Measurements from ENCODE around the gene IL10.

Gene IL10

DNA sequence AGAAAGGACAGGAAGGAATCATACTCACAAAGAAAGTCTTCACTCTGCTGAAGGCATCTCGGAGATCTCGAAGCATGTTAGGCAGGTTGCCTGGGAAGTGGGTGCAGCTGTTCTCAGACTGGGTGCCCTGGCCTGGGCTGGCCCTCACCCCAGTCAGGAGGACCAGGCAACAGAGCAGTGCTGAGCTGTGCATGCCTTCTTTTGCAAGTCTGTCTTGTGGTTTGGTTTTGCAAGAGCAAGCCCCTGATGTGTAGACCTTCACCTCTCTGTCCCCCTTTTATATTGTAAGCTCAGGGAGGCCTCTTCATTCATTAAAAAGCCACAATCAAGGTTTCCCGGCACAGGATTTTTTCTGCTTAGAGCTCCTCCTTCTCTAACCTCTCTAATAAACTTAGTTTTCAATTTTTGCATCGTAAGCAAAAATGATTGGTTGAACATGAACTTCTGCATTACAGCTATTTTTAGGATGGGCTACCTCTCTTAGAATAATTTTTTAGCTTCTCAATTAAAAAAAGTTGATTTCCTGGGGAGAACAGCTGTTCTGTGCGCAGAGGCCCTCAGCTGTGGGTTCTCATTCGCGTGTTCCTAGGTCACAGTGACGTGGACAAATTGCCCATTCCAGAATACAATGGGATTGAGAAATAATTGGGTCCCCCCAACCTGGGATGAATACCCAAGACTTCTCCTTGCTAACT is at the start of gene IL10:
TSS of gene IL10 (minus strand) at position 252 of the 695 bp plus-strand sequence. CDS start at position 193, 59 bp downstream.
- DNase-seq = no peak

- no peak for DNase-seq
Observed at GRCh38 chr1:206821493-206821892, 49.2 kb upstream of the IL10 start.

GRCh38 chr1:206816390-206817287 is 44.3 kb upstream of the IL10 start:
- DNase-seq = peak; percentile 65

DNA sequence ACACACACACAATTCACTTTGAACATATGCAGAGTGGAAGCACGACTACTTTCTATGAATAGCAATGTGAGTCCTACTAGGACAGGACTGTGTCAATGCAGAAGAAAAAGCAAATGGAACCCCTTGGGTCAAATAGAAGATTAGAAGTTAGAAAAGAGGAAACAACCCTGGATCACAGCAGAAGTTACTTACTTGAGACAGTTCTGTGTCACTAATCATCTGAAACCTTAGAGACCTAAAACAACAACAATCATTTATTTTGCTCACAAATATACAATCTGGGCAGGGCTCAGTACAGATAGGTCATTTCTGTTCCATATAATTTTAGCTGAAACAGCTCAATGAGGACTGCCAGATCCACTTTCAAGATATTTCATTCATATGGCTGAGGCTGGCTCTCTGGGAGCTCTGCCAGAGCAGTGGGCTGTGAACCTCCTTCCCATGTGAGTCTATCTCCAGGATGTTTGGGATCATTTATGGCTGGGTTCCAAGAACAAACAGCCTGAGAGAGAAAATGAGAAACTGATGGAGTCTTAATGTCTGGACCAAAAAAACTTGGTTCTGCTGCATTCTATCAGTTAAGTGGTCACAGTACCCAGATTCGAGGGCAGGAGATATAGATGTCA is 42.5 kb upstream of the IL10 start:
- DNase-seq = no peak

DNA sequence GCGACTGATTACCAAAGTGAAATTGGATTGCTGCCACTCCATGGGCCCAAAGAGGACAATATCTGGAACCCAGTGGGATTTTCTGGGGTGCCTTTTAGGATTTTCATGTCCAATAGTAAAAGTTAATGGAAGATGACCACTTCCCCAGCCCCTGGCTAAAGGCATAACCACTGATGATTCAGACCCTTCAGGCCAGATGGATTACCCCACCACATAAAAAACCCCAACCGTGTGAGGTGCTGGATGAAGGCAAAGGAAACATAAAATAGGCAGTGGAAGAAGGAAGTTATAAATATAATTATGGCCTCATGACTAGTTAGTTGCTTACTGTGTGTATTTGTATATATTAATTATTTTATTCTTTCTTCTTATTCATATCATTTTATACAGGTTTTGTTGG is 40.2 kb upstream of the IL10 start:
- DNase-seq = no peak

DNA sequence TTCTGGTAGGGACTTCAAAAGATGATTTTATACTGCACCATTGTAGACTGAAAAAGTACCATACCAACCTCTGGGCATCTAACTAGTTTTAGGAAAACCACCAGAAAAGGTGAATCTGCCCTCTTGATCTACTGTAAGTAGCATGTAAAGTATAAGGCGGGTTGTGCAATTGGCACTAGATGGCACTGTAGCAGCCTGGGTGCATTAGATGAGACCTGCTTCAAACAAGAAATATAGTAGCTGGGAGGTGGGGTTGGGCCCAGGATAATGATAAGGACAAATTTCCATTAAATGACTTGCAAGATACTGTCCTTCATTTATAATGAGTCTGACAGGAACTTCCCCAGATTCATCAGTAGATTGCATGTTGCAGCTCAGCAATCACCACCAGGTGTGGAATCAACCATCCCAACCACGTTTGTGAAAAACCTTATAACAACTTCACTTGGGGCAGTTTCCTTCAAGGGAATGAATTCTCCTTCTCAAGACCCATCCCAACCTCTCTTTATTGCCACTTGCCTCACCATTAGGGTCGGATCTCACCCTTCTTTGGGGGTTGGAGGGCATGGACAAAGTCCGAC is 37.3 kb upstream of the IL10 start:
- DNase-seq = peak; percentile 60

- peak; percentile 74 for DNase-seq
Observed at GRCh38 chr1:206808615-206809014, 36.3 kb upstream of the IL10 start.

GRCh38 chr1:206805357-206805756 is 33.1 kb upstream of the IL10 start:
- DNase-seq = no peak

DNA sequence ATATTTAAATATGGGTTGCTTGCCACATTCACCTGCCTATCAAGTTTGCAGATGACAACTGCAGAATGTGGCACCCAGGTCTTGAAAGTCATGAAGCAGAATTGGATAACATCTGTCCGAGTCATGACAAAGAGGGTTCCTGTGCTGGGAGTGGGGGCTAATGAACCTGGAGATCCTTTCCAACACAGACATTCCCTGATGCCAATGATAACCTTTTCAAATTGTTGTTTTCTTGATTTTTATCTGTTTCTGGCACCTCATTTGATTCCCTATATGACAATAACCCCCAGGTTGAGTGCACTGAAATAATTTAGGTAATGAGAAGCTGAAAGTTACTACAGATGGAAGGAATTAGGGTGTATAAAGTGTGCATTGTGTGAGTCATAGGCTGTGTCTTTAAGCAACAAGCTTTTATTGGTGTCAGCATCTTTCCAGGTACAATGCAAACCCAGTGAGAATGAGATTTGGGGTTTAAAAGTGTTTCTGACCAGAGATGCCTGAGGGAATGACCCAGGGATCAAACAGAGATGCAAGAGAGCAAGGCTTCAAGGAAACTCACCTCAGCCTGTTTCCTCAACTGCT is 32.0 kb upstream of the IL10 start:
- no peak for DNase-seq

DNA sequence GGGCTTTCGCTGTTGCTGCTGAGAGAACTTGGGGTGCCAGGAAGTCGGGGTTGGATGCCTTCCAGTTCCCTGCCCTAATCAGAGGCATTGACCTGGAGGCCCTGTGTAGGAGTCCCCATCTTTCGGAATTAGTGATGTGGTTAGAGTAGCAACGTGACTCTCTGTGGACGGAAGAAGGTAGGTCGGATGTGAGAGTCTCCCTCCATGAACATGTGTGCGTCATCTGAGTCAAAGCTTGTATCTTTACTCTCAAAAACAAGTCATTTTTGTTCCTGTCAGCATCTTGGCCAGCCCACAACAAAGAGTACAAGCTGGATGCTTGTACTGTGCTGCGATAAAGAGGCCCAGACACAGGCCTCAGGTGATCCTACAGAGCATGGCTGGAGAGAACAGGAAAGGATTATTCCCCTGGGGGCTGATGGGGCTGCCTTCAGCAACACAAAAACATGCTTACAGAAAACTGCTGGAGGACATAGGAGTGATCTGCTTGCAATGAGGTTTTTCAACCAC is 31.0 kb upstream of the IL10 start:
- DNase-seq = peak; percentile 89

DNA sequence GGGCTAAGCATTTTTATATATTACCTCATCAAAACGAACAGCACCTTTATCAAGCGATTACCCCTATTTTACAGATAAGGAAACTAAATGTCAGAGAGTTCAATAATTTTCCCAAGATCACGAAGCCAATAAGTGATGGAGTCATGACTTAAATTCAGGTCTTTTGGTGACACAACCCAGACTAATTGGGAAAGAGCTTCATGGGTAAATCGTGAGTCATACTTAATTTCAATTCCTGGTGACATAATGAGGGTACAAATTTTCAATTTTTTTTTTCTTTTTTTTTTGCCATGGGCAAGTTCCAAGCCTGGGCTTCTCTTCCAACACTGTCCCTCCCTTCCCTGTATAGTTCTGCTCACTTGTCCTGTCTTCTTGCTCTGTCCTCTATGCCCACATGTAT is 30.1 kb upstream of the IL10 start:
- no peak for DNase-seq

DNA sequence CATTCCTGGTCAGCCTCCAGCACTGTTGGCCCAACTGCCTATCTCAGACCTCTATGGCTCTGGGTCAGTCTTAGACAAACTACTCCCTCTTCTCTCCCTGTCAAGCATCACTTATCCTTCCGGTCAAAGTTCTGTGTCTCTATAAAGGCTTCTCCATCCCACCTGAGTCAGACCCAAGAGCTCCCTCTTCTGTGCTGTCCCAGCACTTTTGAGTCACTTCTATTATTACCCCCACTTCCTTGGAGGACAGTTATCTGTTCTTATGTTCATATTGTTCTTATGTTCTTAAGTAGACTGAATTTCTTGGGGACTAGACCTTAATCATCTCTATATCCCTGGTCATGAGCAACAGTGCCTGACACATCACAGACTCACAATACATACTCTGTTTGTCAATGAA is 29.2 kb upstream of the IL10 start:
- no peak for DNase-seq

GRCh38 chr1:206800891-206801290 is 28.6 kb upstream of the IL10 start:
- no peak for DNase-seq

DNA sequence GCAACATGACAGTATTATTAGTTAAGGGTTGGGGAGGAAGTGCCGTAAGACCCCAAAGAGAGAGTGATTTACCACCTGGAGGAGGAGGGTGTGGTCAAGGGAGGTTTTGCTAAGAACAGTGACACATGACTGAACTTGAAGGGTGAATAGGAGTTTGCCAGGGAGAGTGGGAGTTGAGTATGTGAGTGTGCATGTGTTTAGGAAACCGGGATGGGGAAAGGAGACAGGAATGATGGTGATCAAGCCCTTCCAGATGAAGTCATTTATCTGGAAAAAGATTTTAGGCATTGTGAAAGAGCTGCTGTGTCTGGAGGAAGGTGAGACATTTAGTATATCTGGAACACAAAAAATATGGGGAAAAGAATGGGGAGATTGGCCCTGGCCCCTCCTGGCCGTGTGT is 28.1 kb upstream of the IL10 start:
- no peak for DNase-seq

DNA sequence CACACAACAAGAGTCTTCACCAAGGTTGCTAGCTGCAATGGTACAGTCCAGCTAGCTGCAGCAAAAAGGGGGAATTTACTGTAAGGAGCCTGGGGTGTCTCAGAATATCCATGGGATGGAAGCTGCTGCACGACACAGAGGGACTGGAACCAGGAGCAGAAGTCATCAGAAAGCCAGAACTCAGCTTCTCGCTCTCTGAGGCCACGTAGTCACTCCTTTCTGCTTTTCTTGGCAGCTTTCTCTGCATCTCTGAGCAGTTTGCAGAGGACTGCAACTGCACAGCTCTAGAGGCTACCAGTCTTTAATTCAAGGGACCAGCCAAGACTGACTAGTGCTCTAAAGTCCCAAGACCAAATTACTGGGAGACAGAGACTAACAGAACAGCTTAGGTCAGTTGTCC is 27.0 kb upstream of the IL10 start:
- DNase-seq = no peak

GRCh38 chr1:206798384-206798996 is 26.2 kb upstream of the IL10 start:
- no peak for DNase-seq

- peak; percentile 44 for DNase-seq
Observed at GRCh38 chr1:206797534-206798383, 25.5 kb upstream of the IL10 start.

DNA sequence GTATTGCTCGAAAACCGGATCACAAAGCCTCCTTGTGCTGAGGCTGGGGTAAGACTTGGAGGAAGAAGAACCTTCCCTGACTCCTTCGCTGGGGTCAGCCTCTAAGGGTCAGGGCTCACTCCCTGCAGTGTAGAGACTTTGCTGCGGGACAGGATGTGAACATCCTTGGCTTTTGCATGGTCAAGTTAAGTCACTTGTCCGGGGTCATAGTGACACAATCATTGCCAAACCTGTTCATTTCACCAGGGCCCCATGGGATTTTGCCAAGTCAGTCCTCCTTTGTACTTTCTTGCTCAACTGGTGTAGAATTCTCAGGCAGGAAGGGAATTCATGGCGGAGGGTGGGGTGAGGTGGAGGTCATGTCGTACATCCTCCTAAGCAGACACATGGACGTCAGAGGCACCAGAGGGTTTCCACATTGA is 24.7 kb upstream of the IL10 start:
- DNase-seq = no peak

DNA sequence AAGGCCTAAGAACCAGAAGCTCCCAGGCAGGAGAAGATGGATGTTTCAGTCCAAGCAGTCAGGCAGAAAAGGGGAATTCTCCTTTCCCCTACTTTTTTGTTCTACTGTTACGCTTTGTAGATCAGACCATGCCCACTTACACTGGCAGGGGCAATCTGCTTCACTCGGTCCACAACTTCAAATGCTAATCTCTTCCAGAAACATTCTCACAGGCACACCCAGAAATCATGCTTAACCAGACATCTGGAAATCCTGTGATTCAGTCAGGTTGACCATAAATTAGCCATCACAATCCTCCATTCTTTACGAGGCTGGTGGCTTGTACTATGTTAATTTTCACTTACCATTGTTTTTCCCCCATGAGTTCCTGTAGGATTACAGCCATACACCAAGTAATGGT is 23.8 kb upstream of the IL10 start:
- no peak for DNase-seq

GRCh38 chr1:206794294-206794908 is 22.1 kb upstream of the IL10 start:
- no peak for DNase-seq

GRCh38 chr1:206793620-206794019 is 21.3 kb upstream of the IL10 start:
- no peak for DNase-seq

All from CD4-positive, alpha-beta T cell treated with Interleukin-10 for 1 hour (primary cell).